Endometrial microvascular endothelial cells (primary cell): Measurements from ENCODE around the gene POU3F2. TPM values are rescaled to one million over a fixed set of nuclear protein-coding genes. Genes with fewer than 3 reads are reported as not detected.

Experiments
- in situ Hi-C: cut with HindIII; loops from 2 replicates; pipeline ENCODE4 v1.10.0; 2017; ENCODE audit warnings: low sequenced_read_pairs, low pct_unique_long_range_greater_than_20kb; ENCODE audit errors: inconsistent ontology term
- total RNA-seq: library from RNA; depleted of rRNA; stranded (reverse); fragments of >200 nt; gene quantifications from one replicate; pipeline ENCODE4 v1.2.3, GENCODE V29; 2015; ENCODE audit errors: inconsistent ontology term

The POU3F2 gene
- total RNA-seq, 1 donor from 2014 or later = not detected

GRCh38 chr6:98887650-98888049 lies 53.3 kb downstream of the POU3F2 start:
- in situ Hi-C loops = no loop called here

Other genes with a start within 250 kb of the POU3F2 start
- gene FBXL4, start 113.4 kb downstream of the POU3F2 start, total RNA-seq = 9.7 TPM